HCT116 (cell line): ENCODE measurements around the gene SPATA21. TPM values are rescaled to one million over a fixed set of nuclear protein-coding genes. Genes with fewer than 3 reads are reported as not detected.

Source experiments
- ATAC-seq: fragments of 200-7000 bp; cut with Tn5 transposase; 2 replicates; pipeline ENCODE4 v1.9.1; 2020; ENCODE audit warnings: mild to moderate bottlenecking, moderate library complexity
- BruUV-seq: library from RNA; stranded (reverse); fragments of 400-500 nt; replicated peaks from 2 replicates; lab custom pipeline; 2021; lab: Mats Ljungman, UMichigan
- CTCF ChIA-PET: fragments of 300-600 bp; sonication (Branson Sonifier 250); formaldehyde crosslinking; loops from one replicate; lab custom pipeline; 2021; ENCODE audit warnings: antibody characterized with exemption; lab: Charles Lee
- POLR2A ChIA-PET: fragments of 300-600, 350-600 bp; sonication (Branson Sonifier 250); formaldehyde crosslinking; loops from one replicate; lab custom pipeline; 2021; ENCODE audit warnings: antibody characterized with exemption; lab: Charles Lee
- RAD21 ChIA-PET, 2 experiments: fragments of 300-600 bp; sonication (Branson Sonifier 250); formaldehyde crosslinking; loops; one replicate each; lab custom pipeline; 2023; ENCODE audit warnings: low total read pairs in 2 of 2; ENCODE audit not compliant: uncharacterized antibody in 2 of 2, unreplicated experiment in 2 of 2, low non-redundant PET in 1 of 2; lab: Charles Lee
- DNase-seq: peaks from one replicate; pipeline ENCODE4 v3.0.0-alpha.2; 2010; ENCODE audit warnings: low read depth, low spot score
- H2AFZ ChIP-seq: fragments of 200-600 bp; shearing (Covaris generic), sonication (generic); 2 replicates; pipeline ENCODE4 v1.6.1; 2017; ENCODE audit warnings: low read depth, mixed run types, mixed read lengths, antibody characterized with exemption, low read length; ENCODE audit not compliant: poor library complexity, severe bottlenecking
- H3K27ac ChIP-seq: 2 replicates; pipeline ENCODE4 v1.5.1; 2012; ENCODE audit warnings: low read depth, low read length
- H3K27me3 ChIP-seq: fragments of 200-600 bp; sonication (generic); 2 replicates; pipeline ENCODE4 v1.6.1; 2016; ENCODE audit warnings: mixed run types, low read length, mixed read lengths; ENCODE audit not compliant: insufficient read depth
- H3K36me3 ChIP-seq, 2 experiments: fragments of 200-500 bp in 1 of 2; fragments of 200-600 bp in 1 of 2; sonication (Bioruptor generic) in 1 of 2; sonication (generic) in 1 of 2; 2 replicates each; pipeline versions ENCODE4 v1.5.1 to v1.6.1; 2014 to 2016; ENCODE audit warnings: low read length in 2 of 2, inconsistent platforms in 1 of 2, mixed read lengths in 1 of 2, mixed run types in 1 of 2; ENCODE audit not compliant: insufficient read depth in 2 of 2, control insufficient read depth in 1 of 2
- H3K4me1 ChIP-seq, 2 experiments: fragments of 200-600 bp in 1 of 2; sonication (generic) in 1 of 2; 2 replicates each; pipeline versions ENCODE4 v1.5.1 to v1.6.1; 2012 to 2017; ENCODE audit warnings: low read length in 2 of 2, inconsistent platforms in 1 of 2, mild to moderate bottlenecking in 1 of 2, mixed read lengths in 1 of 2, mixed run types in 1 of 2, moderate library complexity in 1 of 2; ENCODE audit not compliant: insufficient read depth in 2 of 2, control insufficient read depth in 1 of 2
- H3K4me2 ChIP-seq: fragments of 200-600 bp; sonication (generic); 2 replicates; pipeline ENCODE4 v1.6.1; 2017; ENCODE audit warnings: mixed run types, low read length, mixed read lengths
- H3K4me3 ChIP-seq, 2 experiments: fragments of 200-600 bp in 1 of 2; sonication (generic) in 1 of 2; replicated peaks in 1 of 2; 2 replicates each; pipeline ENCODE4 v1.5.1; 2011 to 2016; ENCODE audit warnings: low read length in 2 of 2, control low read depth in 1 of 2, low read depth in 1 of 2, mild to moderate bottlenecking in 1 of 2, mixed read lengths in 1 of 2, mixed run types in 1 of 2
- H3K79me2 ChIP-seq: fragments of 200-600 bp; sonication (generic); 2 replicates; pipeline ENCODE4 v1.6.1; 2017; ENCODE audit warnings: mild to moderate bottlenecking, mixed run types, low read length, moderate library complexity, mixed read lengths; ENCODE audit not compliant: insufficient read depth
- H3K9ac ChIP-seq: fragments of 200-600 bp; sonication (generic); 2 replicates; pipeline ENCODE4 v1.6.1; 2016; ENCODE audit warnings: low read length, mixed read lengths
- H3K9me2 ChIP-seq: fragments of 200-600 bp; sonication (generic), shearing (Covaris generic); 2 replicates; pipeline ENCODE4 v1.6.1; 2017; ENCODE audit warnings: mixed run types, mild to moderate bottlenecking, moderate library complexity; ENCODE audit not compliant: insufficient read depth
- H3K9me3 ChIP-seq, 2 experiments: fragments of 200-500 bp in 1 of 2; fragments of 200-600 bp in 1 of 2; sonication (Bioruptor generic) in 1 of 2; sonication (generic) in 1 of 2; 2 replicates each; pipeline ENCODE4 v1.6.1; 2014 to 2017; ENCODE audit warnings: low read length in 2 of 2, mixed read lengths in 2 of 2, inconsistent platforms in 1 of 2, low read depth in 1 of 2, mild to moderate bottlenecking in 1 of 2, mixed run types in 1 of 2, moderate library complexity in 1 of 2; ENCODE audit not compliant: control insufficient read depth in 1 of 2, insufficient read depth in 1 of 2
- H4K20me1 ChIP-seq: fragments of 200-600 bp; sonication (generic), shearing (Covaris generic); 2 replicates; pipeline ENCODE4 v1.6.1; 2017; ENCODE audit warnings: mixed run types, mild to moderate bottlenecking, moderate library complexity; ENCODE audit not compliant: insufficient read depth
- CEBPB ChIP-seq: IDR thresholded peaks from 2 replicates; pipeline ENCODE4 v1.6.1; 2012; ENCODE audit warnings: low read depth
- EGR1 ChIP-seq: IDR thresholded peaks from 2 replicates; pipeline ENCODE4 v1.6.1; 2012; ENCODE audit warnings: low read depth
- EZH2phosphoT487 ChIP-seq: fragments of 200-600 bp; IDR thresholded peaks from 2 replicates; pipeline ENCODE4 v1.6.1; 2018; ENCODE audit warnings: antibody characterized with exemption, borderline replicate concordance
- FOSL1 ChIP-seq: IDR thresholded peaks from 2 replicates; pipeline ENCODE4 v1.6.1; 2012; ENCODE audit warnings: low read depth
- JUND ChIP-seq: IDR thresholded peaks from 2 replicates; pipeline ENCODE4 v1.6.1; 2012
- POLR2A ChIP-seq: IDR thresholded peaks from 2 replicates; pipeline ENCODE4 v1.7.0; 2011; ENCODE audit warnings: borderline replicate concordance; ENCODE audit not compliant: insufficient read depth, insufficient read length; ENCODE audit errors: extremely low read depth
- POLR2AphosphoS5 ChIP-seq: IDR thresholded peaks from 2 replicates; pipeline ENCODE4 v1.6.1; 2011; ENCODE audit warnings: mild to moderate bottlenecking, low read depth, low read length, moderate library complexity
- SIN3A ChIP-seq: IDR thresholded peaks from 2 replicates; pipeline ENCODE4 v1.6.1; 2012; ENCODE audit warnings: low read depth
- SP1 ChIP-seq: IDR thresholded peaks from 2 replicates; pipeline ENCODE4 v1.6.1; 2012; ENCODE audit warnings: low read depth
- SRF ChIP-seq: IDR thresholded peaks from 2 replicates; pipeline ENCODE4 v1.6.1; 2012; ENCODE audit warnings: low read depth
- ZFX ChIP-seq: fragments of 450-650 bp; IDR thresholded peaks from 2 replicates; pipeline ENCODE4 v1.6.1; 2017
- ZNF274 ChIP-seq: fragments of 200-500 bp; sonication (Bioruptor generic); IDR thresholded peaks from 2 replicates; pipeline ENCODE4 v1.6.1; 2014; ENCODE audit warnings: mild to moderate bottlenecking, low read depth, low read length, inconsistent platforms
- intact Hi-C: fragments of 100-400 bp; cut with micrococcal nuclease; formaldehyde crosslinking; loops from 2 replicates; pipeline ENCODE4 v1.10.0; 2022
- total RNA-seq: library from RNA; stranded (reverse); gene quantifications from one replicate; pipeline ENCODE4 v1.2.1, GENCODE V29; 2021; ENCODE audit not compliant: unreplicated experiment
- TF ChIP-seq, protein P1 (sequence below): IDR thresholded peaks from 2 replicates; pipeline ENCODE4 v1.6.1; 2011; ENCODE audit warnings: mild to moderate bottlenecking, low read length, moderate library complexity; ENCODE audit not compliant: insufficient replicate concordance; ENCODE audit errors: extremely low read depth
- TF ChIP-seq, protein P2 (sequence below), 3 experiments: fragments of 200-600 bp in 1 of 3; sonication (generic) in 1 of 3; IDR thresholded peaks in 2 of 3; conservative IDR thresholded peaks in 1 of 3; 2 replicates each; pipeline ENCODE4 v1.5.1; 2012 to 2017; ENCODE audit warnings: low read depth in 2 of 3, low read length in 2 of 3, antibody characterized with exemption in 1 of 3, borderline replicate concordance in 1 of 3, control low read depth in 1 of 3, mild to moderate bottlenecking in 1 of 3, mixed read lengths in 1 of 3, mixed run types in 1 of 3, moderate library complexity in 1 of 3; ENCODE audit not compliant: insufficient read depth in 1 of 3
- TF ChIP-seq, protein P3 (sequence below): IDR thresholded peaks from 2 replicates; pipeline ENCODE4 v1.6.1; 2012
- TF ChIP-seq, protein P4 (sequence below): IDR thresholded peaks from 2 replicates; pipeline ENCODE4 v1.6.1; 2012

SPATA21 gene
- total RNA-seq, 1 experiment from 2014 or later: not detected

DNA sequence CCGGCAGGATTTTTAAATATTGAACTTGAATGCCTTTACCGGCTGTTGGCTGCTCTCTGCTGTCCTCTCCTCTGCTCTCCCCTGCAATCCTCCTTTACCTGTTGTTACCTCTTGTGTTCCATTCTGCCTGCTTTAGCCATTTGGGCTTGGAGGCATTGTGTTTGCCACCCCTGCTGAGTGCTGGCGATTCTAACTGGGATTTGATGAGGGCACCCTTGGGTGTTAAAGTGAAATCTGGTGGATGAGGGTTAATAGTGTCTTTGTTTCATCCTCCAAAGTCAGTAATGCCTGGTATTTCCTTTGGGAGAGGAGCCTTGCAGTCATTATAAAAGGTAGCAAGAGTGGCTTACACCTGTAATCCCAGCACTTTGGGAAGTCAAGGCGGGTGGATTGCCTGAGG is 60.3 kb downstream of the SPATA21 start:
- intact Hi-C loops: no loop called here
- Histone ChIP-seq H3K4me2 (no peak overlapping the region), H2AFZ (no peak overlapping the region), H3K27me3 (no peaks in the 10 kb centered on the region), H3K9me2 (no peaks in the 10 kb centered on the region), H3K9ac (no peak overlapping the region), H3K4me1 (peaks cover 11 to 28% of the 10 kb centered on the region in 2 experiments), H3K27ac (no peak overlapping the region), H3K4me3 (no peak overlapping the region), H3K36me3 (peaks cover 0 to 12% of the 10 kb centered on the region in 2 experiments; a peak in 2 of 4 replicates), H4K20me1 (peaks cover 18% of the 10 kb centered on the region; the same call in 1 of the 2 replicates), H3K79me2 (peaks cover 98% of the 10 kb centered on the region), H3K9me3 (no peaks in the 10 kb centered on the region)
- RAD21 ChIA-PET: no interaction called here
- DNase-seq (no peak), ATAC-seq (no peak)
- POLR2A ChIA-PET: interaction anchor here (0.7 kb wide), 1 partner anchor 17 kb away, joined by 3 read pairs; no protein-coding TSS in a partner anchor
- BruUV-seq: no TSS peak
- TF ChIP-seq SIN3A (no peak), CEBPB (no peak), EZH2phosphoT487 (no peak), POLR2AphosphoS5 (no peak), ZNF274 (no peak), SP1 (no peak), POLR2A (no peak), FOSL1 (no peak), ZFX (no peak), EGR1 (no peak), SRF (no peak), JUND (no peak)
- TF ChIP-seq, protein P1, sequence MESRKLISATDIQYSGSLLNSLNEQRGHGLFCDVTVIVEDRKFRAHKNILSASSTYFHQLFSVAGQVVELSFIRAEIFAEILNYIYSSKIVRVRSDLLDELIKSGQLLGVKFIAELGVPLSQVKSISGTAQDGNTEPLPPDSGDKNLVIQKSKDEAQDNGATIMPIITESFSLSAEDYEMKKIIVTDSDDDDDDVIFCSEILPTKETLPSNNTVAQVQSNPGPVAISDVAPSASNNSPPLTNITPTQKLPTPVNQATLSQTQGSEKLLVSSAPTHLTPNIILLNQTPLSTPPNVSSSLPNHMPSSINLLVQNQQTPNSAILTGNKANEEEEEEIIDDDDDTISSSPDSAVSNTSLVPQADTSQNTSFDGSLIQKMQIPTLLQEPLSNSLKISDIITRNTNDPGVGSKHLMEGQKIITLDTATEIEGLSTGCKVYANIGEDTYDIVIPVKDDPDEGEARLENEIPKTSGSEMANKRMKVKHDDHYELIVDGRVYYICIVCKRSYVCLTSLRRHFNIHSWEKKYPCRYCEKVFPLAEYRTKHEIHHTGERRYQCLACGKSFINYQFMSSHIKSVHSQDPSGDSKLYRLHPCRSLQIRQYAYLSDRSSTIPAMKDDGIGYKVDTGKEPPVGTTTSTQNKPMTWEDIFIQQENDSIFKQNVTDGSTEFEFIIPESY: no peak
- TF ChIP-seq, protein P2, sequence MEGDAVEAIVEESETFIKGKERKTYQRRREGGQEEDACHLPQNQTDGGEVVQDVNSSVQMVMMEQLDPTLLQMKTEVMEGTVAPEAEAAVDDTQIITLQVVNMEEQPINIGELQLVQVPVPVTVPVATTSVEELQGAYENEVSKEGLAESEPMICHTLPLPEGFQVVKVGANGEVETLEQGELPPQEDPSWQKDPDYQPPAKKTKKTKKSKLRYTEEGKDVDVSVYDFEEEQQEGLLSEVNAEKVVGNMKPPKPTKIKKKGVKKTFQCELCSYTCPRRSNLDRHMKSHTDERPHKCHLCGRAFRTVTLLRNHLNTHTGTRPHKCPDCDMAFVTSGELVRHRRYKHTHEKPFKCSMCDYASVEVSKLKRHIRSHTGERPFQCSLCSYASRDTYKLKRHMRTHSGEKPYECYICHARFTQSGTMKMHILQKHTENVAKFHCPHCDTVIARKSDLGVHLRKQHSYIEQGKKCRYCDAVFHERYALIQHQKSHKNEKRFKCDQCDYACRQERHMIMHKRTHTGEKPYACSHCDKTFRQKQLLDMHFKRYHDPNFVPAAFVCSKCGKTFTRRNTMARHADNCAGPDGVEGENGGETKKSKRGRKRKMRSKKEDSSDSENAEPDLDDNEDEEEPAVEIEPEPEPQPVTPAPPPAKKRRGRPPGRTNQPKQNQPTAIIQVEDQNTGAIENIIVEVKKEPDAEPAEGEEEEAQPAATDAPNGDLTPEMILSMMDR (IDR thresholded peaks at IDR 0.05 in 2 of 3, conservative IDR thresholded peaks at IDR 0.05 in 1 of 3; ENCODE audit: borderline replicate concordance in 1 of 3, insufficient read depth in 1 of 3, low read depth in 2 of 3, low read length in 2 of 3): no peak
- TF ChIP-seq, protein P3, sequence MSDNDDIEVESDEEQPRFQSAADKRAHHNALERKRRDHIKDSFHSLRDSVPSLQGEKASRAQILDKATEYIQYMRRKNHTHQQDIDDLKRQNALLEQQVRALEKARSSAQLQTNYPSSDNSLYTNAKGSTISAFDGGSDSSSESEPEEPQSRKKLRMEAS: no peak
- TF ChIP-seq, protein P4, sequence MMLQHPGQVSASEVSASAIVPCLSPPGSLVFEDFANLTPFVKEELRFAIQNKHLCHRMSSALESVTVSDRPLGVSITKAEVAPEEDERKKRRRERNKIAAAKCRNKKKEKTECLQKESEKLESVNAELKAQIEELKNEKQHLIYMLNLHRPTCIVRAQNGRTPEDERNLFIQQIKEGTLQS: no peak
- CTCF ChIA-PET: no interaction called here
